ENCODE data around the gene EGR4.
"Not testable (repeated sequence)": the region's sequence is repeated elsewhere in the genome, so short reads cannot be mapped to it uniquely, and the experiment has no call there.

The EGR4 gene

GRCh38 chr2:73263540-73264331, 29.6 kb downstream of the EGR4 start:
- no peak for DNase-seq (ENCODE audit: low read depth)

GRCh38 chr2:73262691-73263429, 30.5 kb downstream of the EGR4 start:
- DNase-seq (ENCODE audit: low read depth), result not testable (repeated sequence)

- DNase-seq (ENCODE audit: low read depth), result no peak
Measured at GRCh38 chr2:73262108-73262651, 31.2 kb downstream of the EGR4 start.

- no peak for DNase-seq (ENCODE audit: low read depth)
Measured at GRCh38 chr2:73260338-73260984, 32.9 kb downstream of the EGR4 start.

- DNase-seq (ENCODE audit: low read depth), result no peak
Measured at GRCh38 chr2:73259704-73260337, 33.5 kb downstream of the EGR4 start.

GRCh38 chr2:73259276-73259675, 34.1 kb downstream of the EGR4 start:
- DNase-seq (ENCODE audit: low read depth), result no peak

- DNase-seq (ENCODE audit: low read depth), result no peak
Measured at GRCh38 chr2:73258913-73259215, 34.5 kb downstream of the EGR4 start.

GRCh38 chr2:73258186-73258912, 35.0 kb downstream of the EGR4 start:
- no peak for DNase-seq (ENCODE audit: low read depth)

GRCh38 chr2:73257425-73258125, 35.8 kb downstream of the EGR4 start:
- DNase-seq (ENCODE audit: low read depth), result no peak

- DNase-seq (ENCODE audit: low read depth), result no peak
Measured at GRCh38 chr2:73257021-73257420, 36.3 kb downstream of the EGR4 start.

- DNase-seq (ENCODE audit: low read depth), result no peak
Measured at GRCh38 chr2:73256618-73256922, 36.8 kb downstream of the EGR4 start.

- DNase-seq (ENCODE audit: low read depth), result no peak
Measured at GRCh38 chr2:73255907-73256617, 37.3 kb downstream of the EGR4 start.

- no peak for DNase-seq (ENCODE audit: low read depth)
Measured at GRCh38 chr2:73255007-73255644, 38.2 kb downstream of the EGR4 start.

- no peak for DNase-seq (ENCODE audit: low read depth)
Measured at GRCh38 chr2:73254343-73255006, 38.9 kb downstream of the EGR4 start.

- no peak for DNase-seq (ENCODE audit: low read depth)
Measured at GRCh38 chr2:73253901-73254300, 39.4 kb downstream of the EGR4 start.

GRCh38 chr2:73253400-73253799, 39.9 kb downstream of the EGR4 start:
- no peak for DNase-seq (ENCODE audit: low read depth)

- DNase-seq (ENCODE audit: low read depth), result no peak
Measured at GRCh38 chr2:73252238-73253027, 40.9 kb downstream of the EGR4 start.

All from activated T-helper 9 cell treated with anti-CD3 and anti-CD28 coated beads, Interleukin-2, amount 50 U/mL, for 16 hours (primary cell).